Tibial artery (tissue), 4 donors: ENCODE measurements around the gene EPN3.

Source experiments
- DNase-seq, 2 donors: peaks; one replicate each; pipeline ENCODE4 v3.0.0-alpha.2; 2019
- H3K27ac ChIP-seq, 2 donors: fragments of 200-600 bp; sonication (generic) in 1 of 2; 1 replicate in 1 of 2; 2 replicates in 1 of 2; pipeline ENCODE4 v1.5.1; 2018 to 2019; ENCODE audit warnings: mild to moderate bottlenecking in 1 of 2
- H3K27me3 ChIP-seq, 2 donors: fragments of 200-600 bp; sonication (generic) in 1 of 2; one replicate each; pipeline versions ENCODE4 v1.5.1 to v1.6.0; 2016 to 2019
- H3K36me3 ChIP-seq, 3 donors: fragments of 200-600 bp; sonication (generic) in 2 of 3; one replicate each; pipeline ENCODE4 v1.5.1; 2016 to 2019; ENCODE audit warnings: mild to moderate bottlenecking in 2 of 3
- H3K4me1 ChIP-seq, 4 donors: fragments of 200-600 bp; sonication (generic) in 2 of 4; 1 replicate in 3 of 4; 2 replicates in 1 of 4; pipeline ENCODE4 v1.5.1; 2016 to 2019
- H3K4me3 ChIP-seq, 2 donors: fragments of 200-600 bp; sonication (generic) in 1 of 2; 1 replicate in 1 of 2; 2 replicates in 1 of 2; pipeline ENCODE4 v1.5.1; 2018 to 2019; ENCODE audit warnings: mild to moderate bottlenecking in 2 of 2
- H3K9me3 ChIP-seq, 3 donors: fragments of 200-600 bp; sonication (generic) in 1 of 3; one replicate each; pipeline ENCODE4 v1.5.1; 2016 to 2019
- intact Hi-C: fragments of 100-400 bp; cut with DNase I; formaldehyde crosslinking; loops from one replicate; pipeline ENCODE4 v1.15.0; 2023; ENCODE audit warnings: low total_unique reads
- TF ChIP-seq, protein P1 (sequence below), 2 experiments: fragments of 200-600 bp in 1 of 2; fragments of 450-650 bp in 1 of 2; IDR thresholded peaks; one replicate each; pipeline ENCODE4 v1.5.1; 2017 to 2019; ENCODE audit warnings: antibody characterized with exemption in 2 of 2, mild to moderate bottlenecking in 1 of 2, moderate library complexity in 1 of 2

Gene EPN3

DNA sequence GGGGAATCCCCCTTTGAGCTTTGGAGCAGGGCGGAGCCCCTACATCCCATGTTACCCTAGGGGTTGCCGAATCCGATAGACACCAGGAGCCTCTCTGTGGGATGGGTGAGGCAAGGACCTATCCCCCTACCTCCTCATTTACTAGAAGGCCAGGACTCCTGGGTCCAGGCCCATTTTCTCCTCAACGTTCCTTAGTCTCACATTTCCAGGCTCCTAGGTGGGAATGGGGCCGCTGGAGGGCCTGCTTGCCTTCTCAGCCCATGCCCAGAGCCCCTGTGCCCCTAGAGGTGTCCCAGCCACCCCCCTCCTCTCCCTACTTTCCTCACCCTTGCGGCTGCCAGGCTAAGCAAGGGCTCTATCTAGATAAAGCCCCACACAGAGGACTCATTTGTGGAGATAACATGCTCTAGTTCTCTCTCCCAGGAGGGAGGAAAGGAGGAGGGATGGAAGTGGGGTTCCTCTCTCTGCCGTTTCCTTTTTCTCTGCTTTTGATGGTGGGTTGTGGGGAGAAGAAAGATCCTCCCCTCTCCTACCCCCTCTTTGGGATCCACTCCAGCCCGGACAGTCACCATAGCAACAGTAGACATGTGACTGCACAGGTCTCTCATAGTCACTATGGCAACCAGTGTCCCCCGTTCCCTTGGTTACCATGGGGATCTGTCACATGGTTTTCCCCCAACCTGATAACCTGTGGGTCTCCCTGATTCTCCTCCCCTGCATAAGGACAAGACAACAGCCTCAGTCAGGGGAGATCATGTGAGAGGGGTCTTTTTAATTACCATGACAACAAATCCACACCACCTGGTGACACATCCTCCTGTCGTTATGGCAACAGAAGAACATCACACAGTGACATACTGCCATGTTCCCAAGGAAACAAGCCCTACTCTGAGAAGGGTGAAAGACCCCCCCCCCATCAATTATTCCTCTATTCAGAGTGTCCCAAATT lies 33.1 kb downstream of the EPN3 start:
- Histone ChIP-seq H3K36me3 (no peaks in the 10 kb centered on the region), H3K27me3 (peaks cover 11 to 41% of the 10 kb centered on the region in 2 donors), H3K9me3 (no peaks in the 10 kb centered on the region), H3K4me3 (peak overlapping the region in 1 of 2 donors; percentile 22), H3K27ac (peak overlapping the region in 1 of 2 donors; percentile 25), H3K4me1 (peaks cover 9 to 43% (median 39%) of the 10 kb centered on the region in 4 donors)
- DNase-seq, result no peak
- intact Hi-C loops, result no loop called here
- TF ChIP-seq, protein P1, sequence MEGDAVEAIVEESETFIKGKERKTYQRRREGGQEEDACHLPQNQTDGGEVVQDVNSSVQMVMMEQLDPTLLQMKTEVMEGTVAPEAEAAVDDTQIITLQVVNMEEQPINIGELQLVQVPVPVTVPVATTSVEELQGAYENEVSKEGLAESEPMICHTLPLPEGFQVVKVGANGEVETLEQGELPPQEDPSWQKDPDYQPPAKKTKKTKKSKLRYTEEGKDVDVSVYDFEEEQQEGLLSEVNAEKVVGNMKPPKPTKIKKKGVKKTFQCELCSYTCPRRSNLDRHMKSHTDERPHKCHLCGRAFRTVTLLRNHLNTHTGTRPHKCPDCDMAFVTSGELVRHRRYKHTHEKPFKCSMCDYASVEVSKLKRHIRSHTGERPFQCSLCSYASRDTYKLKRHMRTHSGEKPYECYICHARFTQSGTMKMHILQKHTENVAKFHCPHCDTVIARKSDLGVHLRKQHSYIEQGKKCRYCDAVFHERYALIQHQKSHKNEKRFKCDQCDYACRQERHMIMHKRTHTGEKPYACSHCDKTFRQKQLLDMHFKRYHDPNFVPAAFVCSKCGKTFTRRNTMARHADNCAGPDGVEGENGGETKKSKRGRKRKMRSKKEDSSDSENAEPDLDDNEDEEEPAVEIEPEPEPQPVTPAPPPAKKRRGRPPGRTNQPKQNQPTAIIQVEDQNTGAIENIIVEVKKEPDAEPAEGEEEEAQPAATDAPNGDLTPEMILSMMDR (IDR thresholded peaks at IDR 0.05), result no peak

DNA sequence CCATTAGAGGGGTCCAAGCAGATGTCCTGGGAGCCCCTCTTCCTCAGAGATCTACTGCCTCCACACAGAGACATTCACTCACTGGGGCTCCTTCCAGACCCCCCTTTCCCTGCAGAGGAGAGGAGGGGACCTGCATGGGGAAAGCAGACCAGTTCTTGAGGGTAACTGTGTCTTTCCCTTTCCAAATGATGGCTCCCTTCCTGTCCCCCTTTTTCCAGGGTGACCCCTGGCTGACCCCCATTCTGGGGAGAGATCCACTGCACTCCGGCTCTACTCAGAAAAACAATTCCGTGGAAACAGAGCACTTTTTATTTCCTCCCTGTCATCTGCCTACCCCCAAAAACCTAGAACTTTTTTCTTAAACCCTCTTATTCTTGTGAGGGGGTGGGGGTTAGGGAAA lies 34.4 kb downstream of the EPN3 start:
- Histone ChIP-seq H3K36me3 (no peaks in the 10 kb centered on the region), H3K4me3 (no peak overlapping the region), H3K4me1 (peaks cover 0 to 31% (median 27%) of the 10 kb centered on the region in 4 donors), H3K27me3 (peaks cover 3 to 30% of the 10 kb centered on the region in 2 donors), H3K9me3 (no peaks in the 10 kb centered on the region), H3K27ac (no peak overlapping the region)
- intact Hi-C loops, result no loop called here
- TF ChIP-seq, protein P1 (IDR thresholded peaks at IDR 0.05), result no peak
- DNase-seq, result no peak

DNA sequence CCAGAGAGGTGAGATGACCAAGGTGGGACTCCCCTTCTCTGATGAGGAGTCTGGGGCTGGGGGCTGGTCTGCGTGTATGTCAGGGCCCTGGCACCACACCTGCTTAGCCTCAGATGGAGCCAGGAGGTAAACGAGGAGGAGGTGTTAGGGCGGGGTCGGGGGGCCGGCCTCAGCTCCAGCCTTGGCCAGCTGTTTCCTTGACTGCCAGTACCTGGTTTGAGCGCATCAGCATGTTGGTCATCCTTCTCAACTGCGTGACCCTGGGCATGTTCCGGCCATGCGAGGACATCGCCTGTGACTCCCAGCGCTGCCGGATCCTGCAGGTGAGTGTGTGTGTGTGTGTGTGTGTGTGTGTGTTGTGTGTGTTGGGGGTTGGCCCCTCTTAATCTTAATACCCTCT lies 36.1 kb downstream of the EPN3 start:
- Histone ChIP-seq H3K4me3 (no peak overlapping the region), H3K27ac (no peak overlapping the region), H3K36me3 (no peaks in the 10 kb centered on the region), H3K27me3 (peaks cover 0 to 14% of the 10 kb centered on the region in 2 donors), H3K9me3 (no peaks in the 10 kb centered on the region), H3K4me1 (peaks cover 0 to 22% (median 20%) of the 10 kb centered on the region in 4 donors)
- no peak for DNase-seq
- TF ChIP-seq, protein P1 (IDR thresholded peaks at IDR 0.05), result no peak
- intact Hi-C loops, result no loop called here

DNA sequence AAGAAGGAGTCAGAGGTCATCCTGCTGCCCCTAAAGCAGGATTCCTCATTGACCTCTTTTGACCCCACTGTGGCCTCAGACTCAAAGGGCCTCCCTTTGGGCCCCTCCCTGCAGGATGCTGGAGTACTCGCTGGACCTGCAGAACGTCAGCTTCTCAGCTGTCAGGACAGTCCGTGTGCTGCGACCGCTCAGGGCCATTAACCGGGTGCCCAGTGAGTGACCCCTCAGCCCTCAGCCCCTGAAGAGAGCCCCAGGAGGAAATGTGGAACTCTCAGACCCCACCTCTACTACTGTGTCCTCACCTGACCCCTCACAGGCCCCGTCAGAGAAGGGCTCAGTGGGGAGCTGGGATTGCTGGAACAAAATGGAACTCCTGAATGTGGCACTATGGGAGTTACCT lies 37.1 kb downstream of the EPN3 start:
- Histone ChIP-seq H3K4me3 (no peak overlapping the region), H3K4me1 (peaks cover 0 to 13% (median 10%) of the 10 kb centered on the region in 4 donors), H3K27ac (no peak overlapping the region), H3K9me3 (no peaks in the 10 kb centered on the region), H3K36me3 (no peaks in the 10 kb centered on the region), H3K27me3 (peaks cover 0 to 14% of the 10 kb centered on the region in 2 donors)
- DNase-seq, result no peak
- TF ChIP-seq, protein P1 (IDR thresholded peaks at IDR 0.05), result no peak
- intact Hi-C loops, result no loop called here

DNA sequence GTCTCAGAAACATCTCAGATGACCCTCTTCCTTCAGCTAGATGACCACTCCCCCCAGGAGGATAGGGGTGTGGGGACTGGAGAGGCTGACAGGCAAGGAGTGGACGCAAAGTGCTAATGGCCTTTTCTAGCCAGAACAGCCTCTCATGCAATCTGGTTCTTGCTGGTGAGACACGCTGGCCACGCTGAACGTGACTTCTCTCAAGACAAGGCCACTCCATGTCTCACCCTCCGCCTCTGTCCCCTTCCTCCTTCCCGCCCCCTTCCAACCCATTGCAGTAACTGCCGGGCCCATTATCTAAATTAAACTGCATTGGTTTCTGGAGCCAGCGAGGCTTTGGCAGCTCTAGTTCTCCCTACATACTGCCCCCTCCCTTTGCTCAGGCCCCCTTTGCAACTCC lies 37.5 kb downstream of the EPN3 start:
- Histone ChIP-seq H3K27ac (no peak overlapping the region), H3K9me3 (no peaks in the 10 kb centered on the region), H3K36me3 (no peaks in the 10 kb centered on the region), H3K4me1 (peaks cover 0 to 8% (median 6%) of the 10 kb centered on the region in 4 donors), H3K27me3 (peaks cover 0 to 14% of the 10 kb centered on the region in 2 donors), H3K4me3 (no peak overlapping the region)
- intact Hi-C loops, result no loop called here
- DNase-seq, result no peak
- TF ChIP-seq, protein P1 (IDR thresholded peaks at IDR 0.05), result no peak
